Caco-2 (cell line): Measurements from ENCODE around the gene SMIM45.
"Not testable (repeated sequence)": the region's sequence is repeated elsewhere in the genome, so short reads cannot be mapped to it uniquely, and the experiment has no call there.

Source experiments
- BruUV-seq: library from RNA; stranded (reverse); fragments of 400-500 nt; replicated peaks from 2 replicates; lab custom pipeline; 2021; lab: Mats Ljungman, UMichigan
- CTCF ChIA-PET: fragments of 300-600 bp; sonication (Branson Sonifier 250); formaldehyde crosslinking; loops from one replicate; lab custom pipeline; 2022; ENCODE audit warnings: antibody characterized with exemption; lab: Charles Lee
- POLR2A ChIA-PET: fragments of 300-600 bp; sonication (Branson Sonifier 250); formaldehyde crosslinking; loops from one replicate; lab custom pipeline; 2022; ENCODE audit warnings: antibody characterized with exemption; lab: Charles Lee
- DNase-seq, 2 experiments: peaks; one replicate each; pipeline versions ENCODE4 v3.0.0 to v3.0.0-alpha.2; 2020 to 2022
- H3K27me3 ChIP-seq: replicated peaks from 2 replicates; pipeline ENCODE4 v1.6.0; 2011; ENCODE audit warnings: low read length; ENCODE audit not compliant: control insufficient read depth, insufficient read depth
- H3K36me3 ChIP-seq: 2 replicates; pipeline ENCODE4 v1.5.1; 2011; ENCODE audit warnings: low read length; ENCODE audit not compliant: control insufficient read depth, insufficient read depth
- H3K4me1 ChIP-seq: fragments of 250-450 bp; sonication (Bioruptor Pico); 2 replicates; pipeline ENCODE4 v1.5.1; 2020; ENCODE audit warnings: mild to moderate bottlenecking
- H3K4me3 ChIP-seq: 2 replicates; pipeline ENCODE4 v1.5.1; 2011; ENCODE audit warnings: low read depth, mild to moderate bottlenecking, control low read depth, low read length
- H3K9me3 ChIP-seq: fragments of 250-450 bp; sonication (Bioruptor Pico); 2 replicates; pipeline ENCODE4 v1.5.1; 2020; ENCODE audit warnings: mild to moderate bottlenecking, moderate library complexity
- H3K27ac Mint-ChIP-seq: one replicate; pipeline ENCODE4 v1.8.0; 2022; ENCODE audit warnings: mixed read lengths; ENCODE audit not compliant: unreplicated experiment
- H3K27me3 Mint-ChIP-seq: one replicate; pipeline ENCODE4 v1.8.0; 2022; ENCODE audit warnings: mixed read lengths; ENCODE audit not compliant: insufficient read depth, unreplicated experiment
- H3K36me3 Mint-ChIP-seq: one replicate; pipeline ENCODE4 v1.8.0; 2022; ENCODE audit warnings: mild to moderate bottlenecking, mixed read lengths; ENCODE audit not compliant: insufficient read depth, unreplicated experiment
- H3K4me1 Mint-ChIP-seq: one replicate; pipeline ENCODE4 v1.8.0; 2022; ENCODE audit warnings: low read depth, mixed read lengths; ENCODE audit not compliant: unreplicated experiment
- H3K4me3 Mint-ChIP-seq: one replicate; pipeline ENCODE4 v1.8.0; 2022; ENCODE audit warnings: mild to moderate bottlenecking, moderate library complexity, mixed read lengths; ENCODE audit not compliant: unreplicated experiment
- H3K9me3 Mint-ChIP-seq: one replicate; pipeline ENCODE4 v1.8.0; 2022; ENCODE audit warnings: mixed read lengths; ENCODE audit not compliant: unreplicated experiment
- intact Hi-C: fragments of 100-400 bp; cut with micrococcal nuclease; formaldehyde crosslinking; loops from one replicate; pipeline ENCODE4 v1.10.0; 2022; ENCODE audit not compliant: unreplicated experiment
- TF ChIP-seq, protein P1 (sequence below), 2 experiments: fragments of 200-600 bp in 1 of 2; IDR thresholded peaks; 1 replicate in 1 of 2; 2 replicates in 1 of 2; pipeline versions ENCODE4 v1.5.1 to v1.8.0; 2011 to 2022; ENCODE audit warnings: antibody characterized with exemption in 1 of 2, control low read depth in 1 of 2, inconsistent platforms in 1 of 2, low read depth in 1 of 2, low read length in 1 of 2, mild to moderate bottlenecking in 1 of 2, moderate library complexity in 1 of 2; ENCODE audit not compliant: insufficient read depth in 1 of 2, severe bottlenecking in 1 of 2, unreplicated experiment in 1 of 2

Gene SMIM45

DNA sequence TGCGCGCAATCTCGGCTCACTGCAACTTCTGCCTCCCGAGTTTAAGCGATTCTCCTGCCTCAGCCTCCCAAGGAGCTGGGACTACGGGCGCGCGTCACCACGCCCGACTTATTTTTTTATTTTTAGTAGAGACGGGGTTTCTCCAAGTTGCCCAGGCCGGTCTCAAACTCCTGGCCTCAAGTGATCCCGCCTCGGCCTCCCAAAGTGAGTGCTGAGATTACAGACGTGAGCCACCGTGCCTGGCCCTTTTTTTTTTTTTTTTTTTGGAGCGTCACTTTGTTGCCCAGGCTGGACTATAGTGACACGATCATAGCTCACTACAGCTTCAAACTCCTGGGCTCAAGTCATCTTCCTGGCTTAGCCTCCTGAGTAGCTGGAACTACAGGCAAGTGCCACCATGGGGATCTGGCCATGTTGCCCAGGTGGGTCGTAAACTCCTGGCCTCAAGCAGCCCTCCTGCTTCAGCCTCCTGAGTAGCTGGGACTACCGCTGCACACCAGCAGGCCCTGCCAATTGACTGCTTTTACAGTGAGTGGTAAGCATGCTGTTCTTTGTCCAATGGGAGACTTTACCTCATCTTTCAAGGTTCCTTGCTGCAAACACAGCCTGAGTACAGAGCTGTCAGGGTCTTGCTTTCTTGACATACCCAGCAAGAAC is 4.4 kb upstream of the SMIM45 start:
- Mint-ChIP-seq H3K36me3 (peaks cover 33% of the 10 kb centered on the region), H3K4me1 (peaks cover 13% of the 10 kb centered on the region)

DNA sequence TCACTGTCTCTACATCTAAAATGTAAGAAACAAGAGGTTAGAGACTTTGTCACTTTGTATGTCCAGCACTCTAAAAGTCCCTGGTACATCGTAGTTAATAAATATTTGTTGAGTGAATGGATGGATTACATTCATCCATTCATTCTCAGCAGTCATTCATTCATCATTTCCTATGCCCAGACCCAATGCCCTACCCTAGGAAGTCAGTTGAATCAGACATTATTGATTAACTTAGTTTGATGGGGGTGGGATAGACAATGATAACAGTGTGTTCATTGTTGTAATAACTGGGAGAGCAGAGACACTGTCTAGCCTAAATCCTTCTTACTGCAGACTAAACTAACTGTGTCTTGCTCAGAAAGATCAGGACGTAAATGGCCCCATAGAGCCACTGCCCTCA is 3.8 kb upstream of the SMIM45 start:
- Mint-ChIP-seq H3K9me3 (no peaks in the 10 kb centered on the region), H3K27ac (no peak overlapping the region), H3K27me3 (no peaks in the 10 kb centered on the region), H3K36me3 (peaks cover 33% of the 10 kb centered on the region), H3K4me3 (peak overlapping the region; percentile 93), H3K4me1 (peaks cover 13% of the 10 kb centered on the region)
- Histone ChIP-seq H3K36me3 (no peaks in the 10 kb centered on the region), H3K27me3 (no peaks in the 10 kb centered on the region), H3K9me3 (no peaks in the 10 kb centered on the region), H3K4me3 (no peak overlapping the region), H3K4me1 (peaks cover 11% of the 10 kb centered on the region)
- ChIA-PET POLR2A (interaction anchor here (0.6 kb wide), 1 partner anchor 459 kb away, joined by 4 read pairs; no protein-coding TSS in a partner anchor), CTCF (no interaction called here)
- DNase-seq = no peak
- TF ChIP-seq, protein P1, sequence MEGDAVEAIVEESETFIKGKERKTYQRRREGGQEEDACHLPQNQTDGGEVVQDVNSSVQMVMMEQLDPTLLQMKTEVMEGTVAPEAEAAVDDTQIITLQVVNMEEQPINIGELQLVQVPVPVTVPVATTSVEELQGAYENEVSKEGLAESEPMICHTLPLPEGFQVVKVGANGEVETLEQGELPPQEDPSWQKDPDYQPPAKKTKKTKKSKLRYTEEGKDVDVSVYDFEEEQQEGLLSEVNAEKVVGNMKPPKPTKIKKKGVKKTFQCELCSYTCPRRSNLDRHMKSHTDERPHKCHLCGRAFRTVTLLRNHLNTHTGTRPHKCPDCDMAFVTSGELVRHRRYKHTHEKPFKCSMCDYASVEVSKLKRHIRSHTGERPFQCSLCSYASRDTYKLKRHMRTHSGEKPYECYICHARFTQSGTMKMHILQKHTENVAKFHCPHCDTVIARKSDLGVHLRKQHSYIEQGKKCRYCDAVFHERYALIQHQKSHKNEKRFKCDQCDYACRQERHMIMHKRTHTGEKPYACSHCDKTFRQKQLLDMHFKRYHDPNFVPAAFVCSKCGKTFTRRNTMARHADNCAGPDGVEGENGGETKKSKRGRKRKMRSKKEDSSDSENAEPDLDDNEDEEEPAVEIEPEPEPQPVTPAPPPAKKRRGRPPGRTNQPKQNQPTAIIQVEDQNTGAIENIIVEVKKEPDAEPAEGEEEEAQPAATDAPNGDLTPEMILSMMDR (IDR thresholded peaks at IDR 0.05; ENCODE audit: insufficient read depth in 1 of 2, low read depth in 1 of 2, low read length in 1 of 2, severe bottlenecking in 1 of 2, unreplicated experiment in 1 of 2) = no peak
- BruUV-seq = no TSS peak
- intact Hi-C loops = loop anchor here (5.0 kb wide), 1 partner anchor 124 kb away; the partner anchor contains the start of genes NAGA and PHETA2

More for the DNA sequence above, 4.4 kb upstream of the SMIM45 start:
- intact Hi-C loops = loop anchor here (2.0 to 5.0 kb wide), 2 partner anchors 51 to 125 kb away; partner anchors contain the start of genes NAGA, PHETA2 and WBP2NL
- Histone ChIP-seq H3K36me3 (no peaks in the 10 kb centered on the region), H3K27me3 (no peaks in the 10 kb centered on the region), H3K4me3 (peak overlapping the region; percentile 47), H3K4me1 (peaks cover 11% of the 10 kb centered on the region), H3K9me3 (no peaks in the 10 kb centered on the region)
- no peak for DNase-seq
- CTCF ChIA-PET = interaction anchor here (0.7 to 1.7 kb wide), 9 partner anchors 10 to 281 kb away, joined by 3 to 25 read pairs (median 3); partner anchors contain the start of genes NDUFA6 and WBP2NL
- Mint-ChIP-seq H3K9me3 (no peaks in the 10 kb centered on the region), H3K4me3 (peak overlapping the region; percentile 93), H3K27me3 (no peaks in the 10 kb centered on the region), H3K27ac (peak overlapping the region; percentile 81)
- BruUV-seq = TSS peak; percentile 69
- TF ChIP-seq, protein P1 (IDR thresholded peaks at IDR 0.05; ENCODE audit: insufficient read depth in 1 of 2, low read depth in 1 of 2, low read length in 1 of 2, severe bottlenecking in 1 of 2, unreplicated experiment in 1 of 2) = no peak
- POLR2A ChIA-PET = interaction anchor here (0.5 to 1.2 kb wide), 10 partner anchors 8 to 1091 kb away, joined by 3 to 16 read pairs (median 6); partner anchors contain the start of genes CCDC134, SMDT1, SREBF2 and ST13

DNA sequence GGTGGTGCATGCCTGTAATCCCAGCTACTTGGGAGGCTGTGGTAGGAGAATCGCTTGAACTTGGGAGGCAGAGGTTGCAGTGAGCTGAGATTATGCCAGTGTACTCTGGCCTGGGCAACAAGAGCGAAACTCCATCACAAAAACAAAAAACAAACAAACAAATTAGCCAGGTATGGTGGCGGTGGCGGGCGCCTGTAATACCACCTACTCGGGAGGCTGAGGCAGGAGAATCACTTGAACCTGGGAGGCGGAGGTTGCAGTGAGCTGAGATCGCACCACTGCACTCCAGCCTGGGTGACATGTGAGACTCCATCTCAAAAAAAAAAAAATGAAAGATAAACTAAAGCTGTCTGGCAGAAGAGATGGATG is 3.0 kb upstream of the SMIM45 start:
- CTCF ChIA-PET = interaction anchor here (0.6 kb wide), 2 partner anchors 24 to 254 kb away, joined by 3 read pairs; no protein-coding TSS in a partner anchor
- DNase-seq, H3K36me3 ChIP-seq, H3K27me3 Mint-ChIP-seq, H3K4me3 ChIP-seq, POLR2A ChIA-PET, BruUV-seq, H3K4me3 Mint-ChIP-seq, H3K9me3 ChIP-seq, H3K9me3 Mint-ChIP-seq, H3K27me3 ChIP-seq, H3K27ac Mint-ChIP-seq: not testable (repeated sequence)
- Mint-ChIP-seq H3K4me1 (peaks cover 13% of the 10 kb centered on the region), H3K36me3 (peaks cover 29% of the 10 kb centered on the region)
- intact Hi-C loops = loop anchor here (5.0 kb wide), 1 partner anchor 123 kb away; the partner anchor contains the start of genes NAGA and PHETA2
- peaks cover 11% of the 10 kb centered on the region for H3K4me1 ChIP-seq
